Naive B cell (primary cell): ENCODE measurements around the gene SLC8A2. TPM values are rescaled to one million over a fixed set of nuclear protein-coding genes. Genes with fewer than 3 reads are reported as not detected.
"Not testable (repeated sequence)": the region's sequence is repeated elsewhere in the genome, so short reads cannot be mapped to it uniquely, and the experiment has no call there.

ENCODE experiments used
- ATAC-seq, 2 donors: fragments of 150-1000 bp; cut with Tn5 transposase; 2 replicates each; pipeline ENCODE4 v1.10.0; 2021; ENCODE audit warnings: low read depth in 2 of 2, mild to moderate bottlenecking in 2 of 2, moderate library complexity in 2 of 2
- DNase-seq: peaks from one replicate; pipeline ENCODE4 v3.0.0; 2022
- H3K27ac Mint-ChIP-seq, 6 donors: one replicate each; pipeline ENCODE4 v1.8.0; 2020 to 2022; ENCODE audit warnings: mild to moderate bottlenecking in 6 of 6, mixed read lengths in 6 of 6, moderate library complexity in 5 of 6, inconsistent platforms in 2 of 6
- H3K27me3 Mint-ChIP-seq, 3 donors: one replicate each; pipeline ENCODE4 v1.8.0; 2021 to 2022; ENCODE audit warnings: mixed read lengths in 3 of 3, mild to moderate bottlenecking in 1 of 3
- H3K36me3 Mint-ChIP-seq, 2 donors: one replicate each; pipeline ENCODE4 v1.8.0; 2020 to 2022; ENCODE audit warnings: mixed read lengths in 2 of 2, inconsistent platforms in 1 of 2, mild to moderate bottlenecking in 1 of 2
- H3K4me1 Mint-ChIP-seq, 3 donors: one replicate each; pipeline ENCODE4 v1.8.0; 2020 to 2022; ENCODE audit warnings: mixed read lengths in 3 of 3, inconsistent platforms in 1 of 3, mild to moderate bottlenecking in 1 of 3, moderate library complexity in 1 of 3
- H3K4me3 Mint-ChIP-seq, 8 donors: one replicate each; pipeline ENCODE4 v1.8.0; 2020 to 2022; ENCODE audit warnings: mild to moderate bottlenecking in 8 of 8, mixed read lengths in 8 of 8, moderate library complexity in 8 of 8, inconsistent platforms in 2 of 8
- H3K9me3 Mint-ChIP-seq, 7 donors: one replicate each; pipeline ENCODE4 v1.8.0; 2020 to 2022; ENCODE audit warnings: mixed read lengths in 7 of 7, mild to moderate bottlenecking in 5 of 7, inconsistent platforms in 2 of 7, moderate library complexity in 1 of 7
- polyA plus RNA-seq, 6 donors: library from polyadenylated mRNA; unstranded; fragments of 300-500 nt; fragmentation: Illumina TruSeq; gene quantifications; one replicate each; pipeline ENCODE4 v1.2.3, GENCODE V29; 2021; ENCODE audit warnings: low read depth in 6 of 6

Gene SLC8A2
- polyA plus RNA-seq, 6 donors from 2014 or later = not detected

- no peaks in the 10 kb centered on the region for H3K27me3 Mint-ChIP-seq
- peak overlapping the region in 2 of 6 donors; percentile 12 to 63 for H3K27ac Mint-ChIP-seq
- no peak overlapping the region for H3K4me3 Mint-ChIP-seq
- ATAC-seq = no peak
- H3K9me3 Mint-ChIP-seq = no peaks in the 10 kb centered on the region
- DNase-seq = no peak
- H3K36me3 Mint-ChIP-seq = peaks cover 0 to 10% of the 10 kb centered on the region in 2 donors
- H3K4me1 Mint-ChIP-seq = peaks cover 29 to 41% (median 38%) of the 10 kb centered on the region in 3 donors
Observed at GRCh38 chr19:47489072-47489914, 17.6 kb upstream of the SLC8A2 start.

- H3K27ac Mint-ChIP-seq = peak overlapping the region in 3 of 6 donors; percentile 26 to 67 (median 27)
- H3K4me3 Mint-ChIP-seq = peak overlapping the region in 2 of 8 donors; percentile 25 to 41
- no peak for DNase-seq
- H3K9me3 Mint-ChIP-seq = peaks cover 0 to 1% (median 0%) of the 10 kb centered on the region in 7 donors
- peaks cover 0 to 10% of the 10 kb centered on the region in 2 donors for H3K36me3 Mint-ChIP-seq
- H3K4me1 Mint-ChIP-seq = peaks cover 33 to 50% (median 50%) of the 10 kb centered on the region in 3 donors
- no peaks in the 10 kb centered on the region for H3K27me3 Mint-ChIP-seq
- no peak for ATAC-seq
Observed at GRCh38 chr19:47487551-47488515, 16.1 kb upstream of the SLC8A2 start.

GRCh38 chr19:47486900-47487299 is 15.2 kb upstream of the SLC8A2 start:
- peak overlapping the region in 4 of 6 donors; percentile 26 to 76 (median 44) for H3K27ac Mint-ChIP-seq
- peak overlapping the region in 4 of 8 donors; percentile 2 to 44 (median 30) for H3K4me3 Mint-ChIP-seq
- peaks cover 33 to 52% (median 50%) of the 10 kb centered on the region in 3 donors for H3K4me1 Mint-ChIP-seq
- H3K9me3 Mint-ChIP-seq = peaks cover 0 to 1% (median 0%) of the 10 kb centered on the region in 7 donors
- DNase-seq = no peak
- H3K36me3 Mint-ChIP-seq = peaks cover 0 to 10% of the 10 kb centered on the region in 2 donors
- no peak for ATAC-seq
- H3K27me3 Mint-ChIP-seq = no peaks in the 10 kb centered on the region

DNA sequence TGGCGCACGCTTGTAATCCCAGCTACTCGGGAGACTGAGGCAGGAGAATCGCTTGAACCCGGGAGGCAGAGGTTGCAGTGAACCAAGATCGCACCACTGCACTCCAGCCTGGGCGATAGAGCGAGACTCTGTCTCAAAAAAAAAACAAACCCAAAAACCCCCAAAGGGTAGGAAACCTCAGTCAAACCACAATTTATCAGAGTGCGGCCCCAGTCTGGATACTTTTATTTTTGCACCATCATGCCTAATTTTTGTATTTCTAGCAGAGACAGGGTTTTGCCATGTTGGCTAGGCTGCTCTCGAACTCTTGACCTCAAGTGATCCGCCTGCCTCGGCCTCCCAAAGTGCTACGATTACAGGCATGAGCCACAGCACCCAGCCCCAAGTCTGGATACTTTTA is 14.5 kb upstream of the SLC8A2 start:
- H3K27me3 Mint-ChIP-seq, H3K9me3 Mint-ChIP-seq, ATAC-seq, DNase-seq: not testable (repeated sequence)
- Mint-ChIP-seq H3K36me3 (peaks cover 0 to 10% of the 10 kb centered on the region in 2 donors), H3K27ac (peak overlapping the region in 1 of 6 donors; percentile 28), H3K4me3 (peak overlapping the region in 3 of 8 donors; percentile 25 to 93 (median 44)), H3K4me1 (peaks cover 33 to 52% (median 50%) of the 10 kb centered on the region in 3 donors)

DNA sequence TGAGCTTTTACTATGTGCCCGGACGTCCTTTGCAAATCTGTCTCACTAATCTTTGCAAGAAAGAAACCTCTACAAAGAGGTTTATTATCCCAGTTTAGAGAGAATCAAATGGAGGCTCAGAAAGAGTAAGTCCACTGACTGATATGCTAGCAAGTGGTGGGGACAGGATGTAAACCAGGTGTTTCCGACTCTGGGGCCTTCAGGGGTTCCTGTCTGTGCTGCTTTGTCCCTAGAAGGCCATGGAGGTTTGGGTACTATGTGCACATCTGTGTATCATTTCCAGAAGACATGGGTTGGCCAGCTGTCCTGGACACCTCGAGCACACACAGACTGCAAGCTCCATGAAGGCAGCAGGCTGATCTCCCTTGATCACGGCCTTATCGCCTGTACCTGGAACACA is 13.5 kb upstream of the SLC8A2 start:
- DNase-seq = no peak
- peaks cover 0 to 7% of the 10 kb centered on the region in 2 donors for H3K36me3 Mint-ChIP-seq
- peaks cover 0 to 1% (median 0%) of the 10 kb centered on the region in 7 donors for H3K9me3 Mint-ChIP-seq
- H3K4me1 Mint-ChIP-seq = peaks cover 39 to 61% (median 53%) of the 10 kb centered on the region in 3 donors
- H3K4me3 Mint-ChIP-seq = peak overlapping the region; percentile 89 to 99 (median 96)
- peak overlapping the region in 4 of 6 donors; percentile 51 to 98 (median 80) for H3K27ac Mint-ChIP-seq
- H3K27me3 Mint-ChIP-seq = peaks cover 0 to 6% (median 0%) of the 10 kb centered on the region in 3 donors
- no peak for ATAC-seq

GRCh38 chr19:47483800-47484690 is 12.4 kb upstream of the SLC8A2 start, which contains the start of gene KPTN:
TSS of gene KPTN (minus strand) at chr19:47484219. CDS start at chr19:47484160, 59 bp downstream.
- H3K4me3 Mint-ChIP-seq = peak within 1 kb of the TSS; percentile 89 to 99 (median 96)
- peaks cover 0 to 1% (median 0%) of the 10 kb centered on the region in 7 donors for H3K9me3 Mint-ChIP-seq
- no peaks in the 10 kb centered on the region for H3K36me3 Mint-ChIP-seq
- peaks cover 34 to 61% (median 47%) of the 10 kb centered on the region in 3 donors for H3K4me1 Mint-ChIP-seq
- DNase-seq (peak; percentile 86), ATAC-seq (peak; percentile 93 to 94)
- peaks cover 0 to 6% (median 0%) of the 10 kb centered on the region in 3 donors for H3K27me3 Mint-ChIP-seq
- peak within 1 kb of the TSS; percentile 95 to 99 (median 98) for H3K27ac Mint-ChIP-seq

GRCh38 chr19:47483200-47483599 is 11.5 kb upstream of the SLC8A2 start:
- H3K4me3 Mint-ChIP-seq = peak overlapping the region in 7 of 8 donors; percentile 55 to 99 (median 92)
- no peaks in the 10 kb centered on the region for H3K36me3 Mint-ChIP-seq
- ATAC-seq = no peak
- DNase-seq = no peak
- H3K27ac Mint-ChIP-seq = peak overlapping the region in 3 of 6 donors; percentile 69 to 99 (median 95)
- H3K27me3 Mint-ChIP-seq = peaks cover 0 to 6% (median 0%) of the 10 kb centered on the region in 3 donors
- peaks cover 0 to 1% (median 0%) of the 10 kb centered on the region in 7 donors for H3K9me3 Mint-ChIP-seq
- H3K4me1 Mint-ChIP-seq = peaks cover 34 to 58% (median 47%) of the 10 kb centered on the region in 3 donors

DNA sequence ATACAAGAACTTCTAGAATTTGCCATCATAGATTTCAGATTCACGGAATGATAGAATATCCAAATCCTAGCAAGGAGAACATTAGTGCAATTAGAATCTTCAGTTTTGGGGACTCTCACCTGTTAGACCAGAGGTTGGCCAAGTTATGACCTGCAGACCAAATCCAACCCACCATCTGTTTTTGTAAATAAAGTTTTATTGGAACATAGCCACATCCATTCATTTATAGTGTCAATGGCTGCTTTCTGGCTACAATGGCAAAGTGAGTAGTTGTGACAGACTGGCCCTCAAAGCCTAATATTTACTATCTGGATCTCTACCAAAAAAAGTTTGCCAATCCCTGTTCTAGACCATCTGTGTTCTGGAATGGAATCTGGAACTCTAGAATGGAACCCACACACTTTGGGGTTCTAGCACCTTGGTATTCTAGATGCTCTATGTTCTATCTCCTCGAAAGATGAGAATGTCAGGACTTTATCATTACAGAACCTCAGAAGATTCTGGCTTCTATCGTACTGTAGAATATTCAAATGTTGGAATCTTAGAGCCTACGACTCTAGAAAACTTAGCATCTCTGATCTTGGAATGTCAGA is 9.9 kb upstream of the SLC8A2 start:
- Mint-ChIP-seq H3K36me3 (no peaks in the 10 kb centered on the region), H3K27ac (no peak overlapping the region), H3K4me3 (peak overlapping the region in 1 of 8 donors; percentile 76)

GRCh38 chr19:47480658-47481057 is 9.0 kb upstream of the SLC8A2 start:
- Mint-ChIP-seq H3K9me3 (peaks cover 0 to 1% (median 0%) of the 10 kb centered on the region in 7 donors), H3K27me3 (peaks cover 0 to 6% (median 0%) of the 10 kb centered on the region in 3 donors), H3K4me1 (peaks cover 26 to 37% (median 27%) of the 10 kb centered on the region in 3 donors), H3K4me3 (peak overlapping the region in 1 of 8 donors; percentile 53), H3K27ac (peak overlapping the region in 1 of 6 donors; percentile 91), H3K36me3 (no peaks in the 10 kb centered on the region)
- ATAC-seq = no peak
- DNase-seq = no peak

More for the DNA sequence above, 9.9 kb upstream of the SLC8A2 start:
- no peak for ATAC-seq
- Mint-ChIP-seq H3K27me3 (peaks cover 0 to 6% (median 0%) of the 10 kb centered on the region in 3 donors), H3K4me1 (peaks cover 26 to 45% (median 31%) of the 10 kb centered on the region in 3 donors), H3K9me3 (peaks cover 0 to 1% (median 0%) of the 10 kb centered on the region in 7 donors)
- DNase-seq = no peak

DNA sequence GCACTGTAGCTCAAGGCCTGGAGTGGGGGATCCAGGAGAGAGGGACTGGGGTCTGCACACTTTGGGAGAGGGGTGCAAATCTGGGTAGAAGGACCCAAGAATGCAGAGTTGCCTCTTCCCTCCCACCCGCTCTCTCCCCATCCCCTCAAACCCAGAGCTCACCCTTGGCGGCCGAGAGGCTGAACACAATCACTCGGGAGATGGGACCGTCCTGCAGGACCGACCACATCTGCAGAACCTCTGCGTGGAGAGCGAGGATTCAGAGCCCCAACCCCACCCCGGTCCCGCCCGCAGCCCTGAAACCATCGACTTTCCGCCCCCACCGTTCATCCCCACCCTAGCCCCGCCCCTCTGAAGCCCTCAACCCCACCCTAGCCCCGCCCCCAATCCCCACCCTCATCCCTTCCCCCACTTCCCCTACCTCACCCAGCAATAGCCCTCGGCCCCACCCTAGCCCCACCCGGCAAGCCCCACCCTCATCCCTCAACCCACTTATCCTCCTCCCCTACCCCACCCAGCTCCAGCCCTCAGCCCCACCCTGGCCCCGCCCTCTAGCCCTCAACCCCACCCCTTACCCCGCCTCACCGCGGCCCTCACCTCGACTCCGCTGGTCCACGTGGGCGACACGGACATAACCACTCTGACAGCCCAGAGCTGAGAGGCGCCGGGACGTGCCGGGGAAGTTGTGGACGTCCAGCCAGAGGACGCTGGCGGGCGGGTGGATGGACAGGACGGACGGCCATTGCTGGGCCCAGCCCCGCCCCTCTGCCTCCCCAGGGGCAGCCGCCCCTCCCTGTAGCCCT is 8.2 kb upstream of the SLC8A2 start:
- Mint-ChIP-seq H3K27ac (no peak overlapping the region), H3K9me3 (peaks cover 0 to 1% (median 0%) of the 10 kb centered on the region in 7 donors), H3K36me3 (no peaks in the 10 kb centered on the region), H3K4me3 (no peak overlapping the region), H3K4me1 (peaks cover 18 to 30% (median 20%) of the 10 kb centered on the region in 3 donors), H3K27me3 (peaks cover 0 to 6% (median 0%) of the 10 kb centered on the region in 3 donors)
- no peak for ATAC-seq
- no peak for DNase-seq

DNA sequence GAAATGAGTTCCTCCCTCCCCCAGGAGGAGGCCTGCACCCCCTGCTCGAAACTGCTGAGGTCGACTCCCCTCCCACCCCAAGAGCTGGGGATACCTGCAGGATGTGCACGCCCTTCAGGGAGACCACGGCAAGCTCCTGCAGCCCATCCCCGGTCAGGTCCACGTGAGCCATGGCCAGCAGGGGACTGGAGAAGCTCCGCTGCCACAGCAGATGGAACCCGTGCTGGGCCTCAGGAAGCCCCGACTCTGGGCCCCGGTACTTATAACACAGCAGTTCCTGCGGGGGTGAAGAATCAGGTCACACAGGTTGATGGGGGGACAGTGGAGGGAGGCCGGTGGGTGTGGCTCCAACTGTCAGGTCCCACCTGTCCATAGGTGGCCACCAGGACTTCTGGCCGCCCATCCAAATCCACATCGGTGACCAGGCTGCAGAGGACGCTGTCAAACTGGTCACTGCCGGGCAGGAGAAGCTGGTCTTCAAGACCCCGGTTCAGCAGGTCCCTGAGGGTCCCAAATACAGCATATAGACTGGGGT is 4.8 kb upstream of the SLC8A2 start:
- H3K36me3 Mint-ChIP-seq = peaks cover 0 to under 1% of the 10 kb centered on the region in 2 donors
- H3K4me1 Mint-ChIP-seq = peaks cover 9 to 14% (median 12%) of the 10 kb centered on the region in 3 donors
- H3K4me3 Mint-ChIP-seq = no peak overlapping the region
- no peak for DNase-seq
- no peak for ATAC-seq
- H3K27me3 Mint-ChIP-seq = peaks cover 9 to 19% (median 17%) of the 10 kb centered on the region in 3 donors
- no peaks in the 10 kb centered on the region for H3K9me3 Mint-ChIP-seq
- H3K27ac Mint-ChIP-seq = no peak overlapping the region
